IPS-NIHi7 (cell line): Measurements from ENCODE around the gene TMEM131L.

Experiments
- DNase-seq: peaks from one replicate; pipeline ENCODE4 v3.0.0; 2012; ENCODE audit warnings: mixed read lengths; ENCODE audit errors: extremely low spot score

TMEM131L gene

DNA sequence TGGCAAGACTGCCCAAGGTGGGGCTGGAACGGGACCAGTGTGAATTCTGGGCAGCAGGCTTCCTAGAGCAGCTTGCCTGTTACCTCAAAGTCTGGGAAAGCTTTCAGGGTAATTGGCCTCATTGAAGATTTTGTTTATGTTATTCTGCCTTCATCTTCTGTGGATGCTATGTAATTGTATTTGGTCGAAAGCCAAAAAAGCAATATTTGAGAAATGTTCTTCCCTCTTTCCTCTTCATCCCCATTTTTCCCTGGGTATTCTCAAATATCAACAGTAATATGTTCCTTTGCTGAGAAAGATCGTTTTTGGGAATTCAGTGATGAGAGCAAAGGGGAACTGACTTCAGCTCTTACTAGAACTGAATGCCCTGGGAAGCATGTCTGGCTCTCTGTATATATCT, 12.9 kb downstream of the TMEM131L start:
- no peak for DNase-seq

DNA sequence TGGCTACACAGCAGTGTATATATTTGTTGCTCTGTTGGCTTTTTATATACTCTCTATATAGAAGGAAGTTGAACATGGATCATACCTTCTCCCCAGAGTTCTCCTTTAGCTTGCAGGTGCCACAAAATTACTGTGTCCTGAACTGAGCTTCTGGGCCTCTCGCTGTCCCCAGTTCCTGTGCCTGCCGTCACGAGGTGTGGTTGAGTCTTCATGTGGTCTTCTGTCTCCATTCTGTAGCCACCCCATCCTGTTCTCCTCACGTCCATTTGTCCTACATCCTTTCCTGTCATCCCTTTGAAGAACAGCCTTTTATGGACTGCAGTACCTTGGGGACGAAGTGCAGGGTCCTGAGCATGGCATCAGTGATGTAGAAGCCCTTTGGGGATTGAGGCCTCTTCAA, 14.5 kb downstream of the TMEM131L start:
- DNase-seq: no peak

DNA sequence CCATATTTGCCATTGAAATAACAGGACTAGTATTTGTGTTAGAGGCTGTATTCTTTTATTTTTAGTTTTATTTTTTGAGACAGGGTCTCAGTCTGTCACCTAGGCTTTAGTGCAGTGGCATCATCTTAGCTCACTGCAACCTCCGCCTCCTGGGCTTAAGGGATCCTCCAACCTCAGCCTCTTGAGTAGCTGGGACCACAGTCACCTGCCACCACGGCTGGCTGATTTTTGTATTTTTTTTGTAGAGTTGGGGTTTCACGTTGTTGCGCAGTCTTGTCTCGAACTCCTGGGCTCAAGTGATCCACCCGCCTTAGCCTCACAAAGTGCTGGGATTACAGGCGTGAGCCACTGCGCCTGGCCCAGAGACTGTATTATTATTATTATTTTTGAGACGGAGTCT, 15.3 kb downstream of the TMEM131L start:
- DNase-seq: no peak

DNA sequence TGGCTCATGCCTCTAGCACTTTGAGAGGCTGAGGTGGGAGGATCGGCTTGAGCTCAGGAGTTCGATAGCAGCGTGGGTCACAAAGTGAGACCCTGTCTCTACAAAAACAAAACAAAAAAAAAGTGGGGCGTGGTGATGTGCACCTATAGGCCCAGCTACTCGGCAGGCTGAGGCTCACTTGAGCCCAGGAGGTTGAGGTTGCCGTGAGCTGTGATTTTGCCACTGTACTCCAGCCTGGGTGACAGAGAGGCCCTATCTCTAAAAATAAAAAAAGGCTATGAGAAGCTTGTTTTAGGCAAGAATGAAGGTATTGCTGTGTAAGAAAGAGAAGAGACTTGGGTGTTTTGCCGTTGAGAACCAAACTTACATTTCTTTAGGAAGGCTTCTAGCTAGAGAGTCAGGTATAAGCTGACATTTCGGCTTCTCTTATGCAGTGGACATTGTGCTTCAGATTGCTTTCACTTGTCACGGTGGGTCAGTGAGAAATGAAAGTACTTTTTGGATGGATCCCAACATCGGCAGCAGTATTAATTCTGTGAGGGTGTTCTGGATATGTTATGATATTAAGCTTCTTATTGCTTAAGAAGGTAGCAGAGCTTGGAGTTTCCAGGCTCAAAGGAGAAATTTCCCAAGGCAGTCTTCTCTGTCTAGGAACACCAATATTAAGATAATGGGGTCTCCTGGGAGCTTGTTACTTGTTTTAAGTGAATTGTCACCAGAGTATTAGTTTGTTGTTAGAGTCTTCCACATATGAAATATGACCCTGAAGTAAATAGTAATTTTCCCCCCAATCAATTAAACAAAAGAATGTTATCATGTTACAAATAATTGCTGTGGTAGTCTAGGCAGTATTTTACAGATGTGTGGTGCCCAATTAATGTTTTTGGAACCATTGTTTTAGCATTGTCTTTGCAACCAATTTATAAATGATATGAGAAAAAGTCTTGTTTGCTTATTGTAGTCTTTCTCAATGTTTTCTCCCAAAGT, 17.6 kb downstream of the TMEM131L start:
- no peak for DNase-seq

DNA sequence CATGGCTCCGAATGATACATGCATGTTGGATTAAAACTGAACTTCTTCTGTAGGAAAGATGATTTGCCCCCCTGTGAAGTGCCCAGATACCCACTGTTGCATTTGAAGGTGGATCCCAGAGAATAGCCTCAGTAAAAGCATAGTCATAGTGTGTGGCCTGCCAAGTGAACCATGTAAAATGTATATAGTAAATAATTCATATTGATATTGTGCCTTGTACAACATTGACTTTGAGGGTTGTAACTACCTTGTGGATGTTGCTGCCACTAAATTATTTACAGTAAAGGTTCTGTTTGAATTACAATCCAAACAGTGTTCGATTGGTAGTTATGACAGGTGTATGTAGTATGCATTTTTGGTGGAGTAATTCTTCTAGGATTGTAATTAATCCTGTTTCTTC, 19.2 kb downstream of the TMEM131L start:
- no peak for DNase-seq

DNA sequence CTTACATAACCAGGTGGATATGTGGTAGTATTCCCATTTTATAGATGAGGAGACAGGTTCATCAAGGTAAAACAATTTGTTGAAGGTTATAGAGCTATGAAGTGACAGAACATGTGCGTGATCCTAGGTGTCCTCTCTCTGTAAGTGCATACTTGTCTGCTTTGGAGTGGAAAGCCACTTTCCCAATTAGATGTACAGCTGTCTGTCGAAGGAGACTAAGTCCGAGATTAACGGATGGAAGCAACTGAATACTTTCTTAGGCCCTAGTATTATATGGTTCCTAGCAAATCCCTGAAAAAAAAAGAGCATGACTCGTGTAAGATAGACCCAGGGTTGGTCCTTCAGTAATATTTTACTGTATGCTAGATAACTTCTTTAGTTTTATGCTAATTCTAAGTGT, 19.7 kb downstream of the TMEM131L start:
- no peak for DNase-seq

DNA sequence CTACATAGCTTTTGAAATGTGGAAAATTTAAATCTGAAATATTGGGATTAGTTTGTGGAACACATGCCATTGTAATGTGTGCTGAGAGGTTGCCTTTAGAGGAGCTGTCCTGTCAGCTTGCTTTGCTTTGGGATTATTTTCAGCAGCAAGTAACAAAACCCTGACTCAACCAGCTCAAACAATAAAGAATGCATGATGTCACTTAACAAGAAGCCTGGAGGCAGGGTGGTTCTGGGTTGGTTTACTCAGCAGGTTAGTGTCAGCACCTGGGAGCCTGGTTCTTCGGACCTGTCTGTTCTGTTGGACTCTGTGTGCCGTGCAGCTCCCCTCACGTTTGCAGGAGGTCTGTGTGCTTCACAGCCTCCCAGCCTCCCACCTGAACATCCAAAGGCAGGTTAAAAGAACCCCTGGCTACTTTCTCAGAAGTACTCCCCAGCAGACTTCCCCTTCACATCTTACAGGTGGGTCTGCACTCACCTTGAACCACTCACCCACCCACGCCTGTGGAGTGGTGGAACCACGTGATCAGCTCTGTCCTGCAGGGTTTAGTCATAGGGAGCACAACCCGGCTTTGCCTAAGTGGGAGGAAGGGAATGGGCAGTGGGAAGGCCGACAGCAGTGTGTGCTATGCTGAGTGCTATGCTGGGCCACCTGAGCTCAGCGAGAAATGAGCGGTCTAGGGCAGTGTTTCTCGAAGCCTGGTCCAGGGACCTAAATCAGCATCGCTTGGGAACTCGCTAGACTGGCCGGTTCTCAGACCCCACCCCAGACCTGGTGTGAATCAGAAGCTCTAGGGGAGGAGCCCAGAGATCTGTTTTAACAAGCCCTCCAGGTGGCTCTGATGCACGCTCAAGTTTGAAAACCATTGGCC, 20.4 kb downstream of the TMEM131L start:
- DNase-seq: peak; percentile 54

DNA sequence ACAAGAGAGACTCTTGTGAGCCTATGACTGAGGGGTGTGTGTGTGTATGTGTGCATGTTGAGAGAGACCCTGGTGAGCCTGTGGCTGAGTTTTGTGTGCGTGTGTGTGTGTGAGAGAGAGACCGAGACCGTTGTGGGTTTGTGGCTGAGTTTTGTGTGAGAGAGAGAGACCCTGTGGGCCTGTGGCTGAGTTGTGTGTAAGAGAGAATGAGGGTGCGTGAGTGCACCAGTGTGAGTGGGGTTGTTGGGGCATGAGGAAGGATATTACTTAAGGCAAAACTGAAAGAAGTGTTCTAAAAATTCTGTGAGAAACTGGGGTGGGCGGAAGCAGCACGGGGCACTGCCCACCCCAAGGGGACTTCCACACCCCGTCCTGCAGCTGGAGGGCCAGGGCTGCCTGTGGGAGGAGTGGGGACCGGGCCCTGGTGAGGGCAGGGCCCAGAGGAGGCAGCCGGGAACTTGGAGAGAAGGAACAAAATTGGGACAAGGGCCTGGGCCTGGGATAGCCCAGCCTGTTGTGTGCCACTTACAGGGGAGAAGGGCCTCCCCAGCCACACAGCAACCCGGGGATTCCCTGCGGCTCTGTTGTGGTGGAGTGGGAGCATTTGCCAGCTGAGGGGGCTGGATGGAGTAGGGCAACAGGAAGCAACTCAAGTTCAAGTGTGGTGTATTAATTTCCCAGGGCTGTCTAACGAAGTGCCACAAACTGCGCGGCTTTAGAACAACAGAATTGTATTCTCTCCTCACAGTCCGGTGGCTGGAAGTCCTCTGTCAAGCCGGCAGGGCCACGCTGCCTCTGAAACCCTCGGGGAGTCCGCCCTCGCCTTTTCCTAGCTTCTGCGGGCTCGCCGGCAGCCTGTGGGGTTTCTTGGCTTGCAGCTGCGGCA, 22.1 kb downstream of the TMEM131L start:
- DNase-seq: no peak

DNA sequence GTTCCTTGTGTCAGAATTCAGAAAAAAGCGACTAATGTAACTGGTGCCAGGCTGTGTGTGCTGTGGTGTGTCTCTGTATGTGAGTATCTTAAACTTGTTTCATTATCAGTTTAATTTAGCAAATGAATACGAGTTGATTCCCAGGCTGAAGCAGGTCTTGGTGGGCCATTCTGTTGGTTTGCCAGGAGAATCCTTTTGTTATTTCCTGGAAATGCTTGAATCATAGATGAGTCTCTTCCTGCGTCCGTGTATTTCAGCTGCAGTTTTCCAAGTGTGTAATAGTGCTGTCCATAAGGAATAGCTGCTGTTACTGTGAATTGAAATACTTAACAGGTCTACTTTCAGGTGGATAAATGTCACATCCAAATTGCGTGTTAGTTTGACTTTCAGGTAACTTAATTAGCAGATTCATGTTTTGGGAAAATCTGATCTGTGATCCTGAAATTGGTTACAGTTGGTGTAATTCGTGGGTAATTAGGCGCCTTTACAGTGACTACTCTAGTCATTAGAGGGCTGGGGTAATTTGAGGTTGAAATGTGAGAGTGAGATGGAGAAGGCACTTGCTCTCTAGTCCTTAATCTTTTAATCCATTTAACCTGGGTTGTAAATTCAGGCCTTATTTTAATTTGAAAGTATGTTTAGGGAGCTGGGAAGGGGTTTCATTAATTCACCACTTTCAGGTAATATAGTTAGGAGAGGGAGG, 23.8 kb downstream of the TMEM131L start:
- no peak for DNase-seq

DNA sequence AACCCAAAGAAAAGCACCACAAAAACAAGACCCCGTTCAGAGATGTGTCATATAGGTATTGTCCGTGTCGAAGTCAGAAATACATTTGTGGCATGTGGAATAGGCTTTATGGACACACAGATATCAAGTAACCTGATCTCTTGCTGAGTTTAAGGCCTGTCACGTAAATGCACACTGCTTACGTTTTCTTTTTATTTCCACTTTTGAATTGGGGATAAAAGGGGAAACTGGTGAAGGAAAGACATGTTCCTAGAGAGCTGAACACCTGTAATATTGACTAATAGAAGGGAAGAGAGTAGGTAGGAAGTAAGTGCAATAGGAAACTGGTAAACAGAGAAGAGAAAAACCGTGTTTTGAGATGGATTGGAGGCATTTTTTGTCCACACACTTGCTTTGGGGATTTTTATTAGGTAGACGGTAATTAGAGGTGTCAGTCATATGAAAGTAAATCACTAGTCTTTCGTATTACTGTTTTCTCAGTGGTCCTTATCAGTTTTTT, 24.9 kb downstream of the TMEM131L start:
- no peak for DNase-seq

DNA sequence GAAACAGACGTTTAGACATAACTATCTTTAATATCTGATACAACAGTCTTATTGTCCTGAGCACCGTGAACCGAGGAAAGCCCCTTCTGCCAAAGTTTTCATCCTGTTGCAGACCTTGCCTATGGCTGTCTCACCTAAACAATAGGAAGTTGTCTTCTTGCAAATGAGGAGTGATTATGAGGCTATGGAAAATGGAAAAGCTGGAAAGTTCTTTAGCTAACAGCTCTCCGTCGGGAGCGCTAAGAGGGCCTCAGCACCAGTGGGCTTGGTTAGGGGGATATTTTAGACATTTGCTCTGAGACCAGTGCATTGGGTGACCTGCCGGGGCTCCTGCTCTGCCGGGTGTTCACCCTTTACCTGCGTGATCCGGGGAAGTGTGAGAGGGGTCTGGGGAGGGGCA, 28.4 kb downstream of the TMEM131L start:
- no peak for DNase-seq

DNA sequence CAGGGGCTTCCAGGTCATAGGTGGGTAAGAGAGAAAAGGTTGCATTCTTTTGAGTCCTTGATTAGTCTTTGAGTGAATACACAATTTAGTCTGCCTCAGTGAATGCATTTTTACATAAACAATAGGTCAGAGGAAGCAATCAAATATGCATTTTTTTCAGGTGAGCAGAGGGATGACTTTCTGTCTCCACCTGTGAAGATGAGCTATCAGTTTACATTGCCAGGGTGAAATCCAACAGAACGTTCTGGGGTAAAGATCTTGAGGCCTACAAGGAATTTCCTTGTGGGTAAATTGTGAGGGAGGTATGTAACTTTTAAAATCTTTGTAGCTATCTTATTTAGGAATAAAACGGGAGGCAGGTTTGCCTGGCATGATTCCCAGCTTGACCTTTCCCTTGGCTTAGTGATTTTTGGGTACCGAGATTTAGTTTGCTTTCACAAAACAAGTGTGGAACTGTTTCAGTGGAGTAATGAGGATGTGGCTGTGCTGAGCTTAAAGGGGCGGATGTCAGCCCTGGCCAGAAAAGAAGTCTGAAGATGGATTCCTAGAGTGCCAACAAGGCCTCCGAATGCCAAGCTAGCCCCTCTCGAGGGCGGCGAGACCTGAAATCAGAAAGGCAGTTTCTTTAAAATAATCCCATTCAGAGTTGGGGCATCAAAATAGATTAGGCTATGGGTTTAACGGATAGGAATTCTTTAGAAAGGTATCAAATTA, 29.5 kb downstream of the TMEM131L start:
- no peak for DNase-seq

DNA sequence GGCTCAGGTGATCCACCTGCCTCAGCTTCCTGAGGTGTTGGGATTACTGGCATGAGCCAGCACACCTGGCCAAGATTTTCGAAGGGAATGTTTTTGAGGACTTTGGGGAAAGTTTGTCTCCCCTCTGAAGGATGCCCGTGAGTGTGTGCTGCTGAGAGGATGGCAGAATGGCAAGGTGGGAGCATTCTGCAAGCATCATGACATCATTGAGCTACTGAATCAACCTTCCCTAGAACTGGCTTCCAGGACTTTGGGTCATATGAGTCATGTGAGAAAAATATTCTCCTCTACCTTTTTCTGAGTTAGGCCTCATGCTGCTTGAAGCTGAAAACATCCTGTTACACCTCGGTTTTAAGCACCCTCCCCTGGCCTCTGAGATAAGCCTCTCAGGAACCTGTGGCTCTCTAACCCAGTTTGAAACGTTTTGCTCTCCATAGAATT, 31.0 kb downstream of the TMEM131L start:
- peak; percentile 27 for DNase-seq

DNA sequence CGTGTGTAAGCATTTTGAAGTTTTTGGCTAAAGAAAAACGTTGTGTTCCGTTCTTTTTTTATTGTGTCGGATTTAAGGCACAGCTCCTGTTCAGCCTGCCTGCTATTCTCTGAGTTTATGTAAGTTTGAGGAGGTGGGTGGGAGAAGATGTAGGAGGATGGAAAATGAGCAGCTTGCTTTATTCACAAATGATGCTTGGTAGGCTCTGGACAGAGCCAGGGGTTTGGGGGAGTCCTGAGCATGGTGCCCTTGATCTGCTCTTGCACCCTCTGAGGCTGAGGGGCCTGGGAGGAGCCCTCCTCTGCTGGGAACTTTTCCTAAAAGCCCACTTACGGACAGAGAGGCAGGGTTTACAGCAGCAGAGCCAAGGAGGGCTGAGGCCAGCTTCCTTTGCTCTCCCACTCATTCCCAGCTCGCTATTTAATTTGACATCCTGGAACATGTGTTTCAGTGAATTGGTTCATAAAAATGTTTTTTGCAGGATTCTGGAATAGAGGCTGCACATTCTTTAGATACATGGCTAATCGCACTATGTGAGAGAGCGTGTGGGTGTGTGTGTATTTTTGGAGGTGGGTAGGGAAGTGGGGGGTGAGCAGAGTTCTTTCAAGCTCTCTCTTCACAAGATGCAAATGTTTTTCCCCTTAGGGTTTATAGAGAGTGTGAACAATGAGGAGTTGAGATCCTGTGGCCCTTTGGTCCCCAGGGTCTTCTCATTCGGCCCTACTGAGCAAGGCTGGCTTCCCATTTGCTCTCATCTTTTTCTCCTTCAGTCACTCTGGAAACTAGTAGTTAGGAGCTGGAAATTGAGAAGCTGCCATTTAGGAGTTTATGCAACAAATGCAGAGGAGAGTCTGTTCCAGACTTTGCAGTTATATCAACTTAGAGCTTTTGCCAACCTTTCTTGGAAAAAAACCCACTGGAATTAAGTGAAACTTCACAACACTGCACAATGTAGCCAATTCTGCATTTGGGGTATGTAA, 32.1 kb downstream of the TMEM131L start:
- DNase-seq: no peak

DNA sequence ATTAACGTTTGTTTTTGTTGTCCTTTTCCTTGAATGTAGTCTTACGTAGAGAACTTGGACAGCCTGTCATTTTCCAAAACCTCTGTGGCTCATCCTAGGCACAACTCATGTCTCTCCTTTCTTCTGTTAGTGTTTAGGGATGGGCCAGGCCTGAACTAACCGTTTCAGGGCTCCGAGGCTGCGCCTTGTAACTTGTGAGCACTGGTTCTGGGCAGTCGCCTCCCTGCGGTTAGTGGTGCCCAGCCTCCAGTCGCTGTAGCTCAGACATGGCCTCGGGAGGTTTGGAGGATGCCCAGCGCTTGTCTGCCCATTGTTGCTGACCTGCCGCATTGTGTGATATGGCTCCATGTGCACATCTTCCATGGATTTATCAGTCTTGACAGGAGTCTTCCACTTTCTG, 32.8 kb downstream of the TMEM131L start:
- DNase-seq: no peak

DNA sequence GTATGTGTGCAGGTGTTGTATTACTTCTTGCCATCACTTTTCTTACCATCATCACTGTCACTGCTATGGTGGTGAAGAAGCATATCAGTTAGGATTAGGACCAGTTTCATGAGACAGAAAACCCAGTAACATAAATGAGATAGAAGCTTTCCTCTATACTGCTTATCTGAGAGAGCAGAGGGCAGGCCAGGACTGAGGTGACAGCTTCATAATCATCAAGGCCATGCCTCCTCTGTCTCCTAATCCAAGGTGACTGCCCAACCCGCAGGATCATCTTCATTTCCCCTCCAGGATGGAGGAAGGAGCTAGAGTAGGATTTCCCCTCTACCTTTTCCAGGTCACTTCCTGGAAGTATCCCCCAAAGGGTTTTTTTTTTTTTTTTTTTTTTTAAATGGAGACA, 35.4 kb downstream of the TMEM131L start:
- DNase-seq: no peak

DNA sequence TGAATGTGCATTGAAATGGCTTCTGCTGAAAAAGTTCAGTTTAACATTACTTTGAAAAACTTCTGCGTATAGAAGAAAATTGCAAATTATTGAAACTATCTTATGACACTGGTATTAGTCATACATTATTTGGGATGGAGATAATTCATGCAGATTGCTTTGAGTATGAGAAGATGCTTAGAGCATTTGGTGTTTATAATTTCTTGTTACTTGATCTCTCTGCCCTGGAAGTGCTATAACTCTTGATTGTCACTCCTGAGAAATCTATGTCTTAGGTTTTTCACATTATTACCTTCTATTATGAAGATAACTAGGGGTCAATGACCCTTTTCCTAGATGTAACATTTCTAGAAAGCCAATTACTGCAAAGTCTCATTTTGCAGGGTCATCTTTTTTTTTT, 36.4 kb downstream of the TMEM131L start:
- DNase-seq: no peak

DNA sequence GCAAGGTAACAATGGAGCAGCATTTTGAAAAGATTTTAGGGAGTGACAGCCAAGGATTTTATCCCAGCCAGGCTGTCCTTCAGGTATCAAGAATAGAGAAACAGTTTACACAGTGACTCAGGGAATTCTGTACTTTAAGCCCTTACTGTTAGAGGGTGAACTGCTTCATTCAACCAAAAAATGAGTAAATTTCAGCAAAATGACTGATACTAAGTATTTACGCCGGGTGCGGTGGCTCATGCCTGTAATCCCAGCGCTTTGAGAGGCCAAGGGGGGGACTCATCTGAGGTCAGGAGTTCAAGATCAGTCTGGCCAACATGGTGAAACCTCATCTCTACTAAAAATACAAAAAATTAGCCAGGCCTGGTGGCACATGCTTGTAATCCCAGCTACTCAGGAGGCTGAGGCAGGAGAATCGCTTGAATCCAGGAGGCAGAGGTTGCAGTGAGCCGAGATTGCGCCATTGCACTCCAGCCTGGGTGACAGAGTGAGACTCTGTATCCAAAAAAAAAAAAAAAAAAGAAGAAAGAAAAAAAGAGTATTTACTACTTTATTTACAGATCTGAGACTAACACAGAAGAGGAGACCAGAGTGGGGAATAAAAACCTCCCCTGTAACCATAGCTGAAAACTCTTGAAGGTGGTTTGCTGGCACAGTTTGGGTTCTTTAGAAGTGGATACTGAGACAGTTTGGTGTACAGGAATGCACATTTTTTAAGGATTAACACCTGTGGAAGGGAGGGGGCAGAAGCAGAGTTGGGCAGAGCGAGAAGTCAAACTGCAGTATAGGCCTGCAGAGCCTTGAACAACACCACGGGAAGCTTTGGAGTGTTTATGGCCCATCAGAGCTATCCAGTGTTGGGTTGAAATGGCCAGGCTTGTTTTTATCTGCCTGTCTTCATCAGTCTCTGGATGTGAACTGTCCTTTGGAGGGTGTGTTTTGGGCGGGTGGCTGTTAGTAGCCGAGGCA, 40.5 kb downstream of the TMEM131L start:
- DNase-seq: no peak
